HG02885 (cell line): ENCODE results near the gene VASH1.

ENCODE experiments used
- ATAC-seq: cut with Tn5 transposase; IDR thresholded peaks from one replicate; pipeline ENCODE4 v1.9.1; 2021; ENCODE audit warnings: mild to moderate bottlenecking; ENCODE audit not compliant: unreplicated experiment, poor library complexity

Gene VASH1

DNA sequence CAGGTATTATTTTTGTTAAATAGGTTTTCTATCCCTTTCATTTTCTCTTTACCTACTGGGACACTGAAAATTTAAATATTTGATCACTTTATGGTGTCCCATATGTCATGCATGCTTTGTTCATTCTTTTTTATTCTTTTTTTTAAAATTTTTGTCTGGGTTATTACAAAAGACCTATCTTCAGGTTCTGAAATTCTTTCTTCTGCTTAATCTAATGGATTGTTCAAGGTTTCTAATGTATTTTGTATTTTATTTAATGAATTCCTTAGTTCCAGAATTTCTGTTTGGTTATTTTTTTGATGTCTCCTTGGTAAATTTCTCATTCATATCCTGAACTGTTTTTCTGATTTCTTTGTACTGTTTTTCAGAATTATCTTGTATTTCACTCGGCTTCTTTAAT is 20.2 kb upstream of the VASH1 start:
- ATAC-seq = no peak

DNA sequence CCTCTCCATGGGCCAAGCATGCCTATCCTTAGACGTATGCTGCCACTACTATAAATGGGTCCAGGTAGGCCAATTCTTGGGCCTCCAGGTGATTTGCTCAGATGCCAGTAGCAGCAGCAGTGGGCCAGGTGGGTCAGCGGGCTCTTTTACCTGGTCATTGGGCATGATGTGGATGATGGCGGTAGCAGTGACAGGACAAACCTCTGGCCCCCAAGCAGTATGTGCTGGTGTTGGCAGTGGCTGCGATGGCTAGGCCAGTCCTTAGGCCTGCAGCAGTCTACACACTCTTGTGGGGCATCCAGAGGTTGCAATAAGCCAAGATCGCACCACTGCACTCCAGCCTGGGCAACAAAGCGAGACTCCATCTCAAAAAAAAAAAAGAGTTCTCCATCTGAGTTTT is 19.1 kb upstream of the VASH1 start:
- no peak for ATAC-seq

DNA sequence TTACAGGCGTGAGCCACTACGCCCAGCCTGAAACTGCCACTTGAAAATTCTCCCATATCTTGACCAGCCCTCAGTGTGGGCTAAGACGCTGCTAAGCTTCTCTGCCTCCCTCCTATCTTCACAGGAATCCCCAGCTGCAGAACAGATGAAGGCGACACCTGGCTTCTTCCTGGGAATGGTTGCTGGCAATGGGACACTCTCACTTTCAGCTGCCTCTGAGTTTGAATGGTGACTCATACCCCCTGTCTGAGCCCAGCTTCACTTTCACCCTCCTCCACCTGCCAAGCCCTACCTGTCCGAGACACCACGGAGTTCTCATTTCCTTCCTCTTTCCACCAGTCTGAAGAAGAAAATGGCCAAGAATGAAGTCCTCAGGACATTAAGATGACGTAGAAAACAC is 18.3 kb upstream of the VASH1 start:
- ATAC-seq = no peak

DNA sequence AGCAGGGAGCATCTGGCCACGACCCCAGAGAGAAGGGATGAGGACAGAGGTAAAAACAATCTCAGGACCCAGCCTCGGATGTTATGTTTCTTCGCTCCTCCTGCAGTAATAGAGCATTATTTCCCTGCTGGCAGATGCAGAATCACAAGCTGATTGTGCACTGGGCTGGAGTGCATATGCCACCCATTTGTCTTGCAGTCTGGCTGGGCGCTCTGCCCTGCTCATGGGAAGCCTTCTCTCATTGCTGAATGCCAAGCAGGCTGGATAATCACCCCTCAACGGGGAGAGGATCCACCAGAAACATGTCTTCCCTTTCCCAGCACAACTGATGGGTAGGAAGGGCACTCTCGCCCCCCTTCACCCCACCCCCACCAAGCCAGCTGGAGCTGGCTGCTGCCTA is 8.5 kb upstream of the VASH1 start:
- no peak for ATAC-seq

DNA sequence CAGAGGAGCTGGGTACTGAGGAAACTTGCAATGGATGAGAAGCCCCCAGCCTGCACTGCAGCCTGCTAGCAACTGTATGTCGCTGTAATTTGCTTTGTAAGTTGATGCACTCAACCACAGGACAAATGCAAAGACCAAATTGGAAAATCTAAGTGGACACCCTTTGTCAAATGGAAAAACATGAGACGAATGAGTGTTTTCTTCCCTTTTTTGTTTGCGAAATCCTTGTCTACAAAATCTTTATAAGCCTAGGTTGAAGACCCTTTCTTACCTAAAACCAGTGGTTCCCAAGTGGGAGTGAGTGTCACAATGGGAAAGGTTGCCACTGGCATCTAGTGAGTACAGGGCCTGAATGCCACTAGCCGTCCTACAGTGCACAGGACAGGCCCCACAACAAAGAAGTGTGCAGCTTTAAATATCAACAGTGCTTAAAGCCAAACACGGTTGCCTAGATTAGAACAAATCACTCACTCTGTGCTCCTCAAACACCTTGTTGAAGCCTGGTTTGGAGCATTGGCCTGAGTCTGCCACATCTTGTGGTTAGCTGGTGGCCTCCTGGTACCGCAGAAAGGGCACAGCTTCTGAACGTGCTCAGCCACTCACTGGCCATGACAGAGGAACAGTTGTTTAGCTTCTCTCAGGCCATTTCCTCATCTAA is 7.6 kb upstream of the VASH1 start:
- no peak for ATAC-seq

DNA sequence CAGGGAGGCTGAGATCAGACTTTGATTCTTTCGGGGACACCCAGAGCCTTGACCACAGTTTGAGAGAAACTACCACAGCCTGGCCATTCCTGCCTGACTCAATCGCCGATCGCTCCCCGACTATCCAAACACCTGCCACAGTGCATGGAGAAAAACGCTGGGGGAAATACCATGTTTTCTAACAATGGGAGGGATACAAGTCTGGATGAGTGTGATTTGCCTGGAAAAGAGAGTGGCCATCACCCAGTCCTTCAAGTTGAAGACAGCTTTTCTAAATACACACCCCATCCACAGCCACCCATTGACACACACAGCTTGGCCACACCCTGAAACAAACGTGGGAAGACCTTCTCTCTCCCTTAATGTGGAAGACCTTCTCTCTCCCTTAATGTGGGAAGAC is 6.7 kb upstream of the VASH1 start:
- no peak for ATAC-seq

DNA sequence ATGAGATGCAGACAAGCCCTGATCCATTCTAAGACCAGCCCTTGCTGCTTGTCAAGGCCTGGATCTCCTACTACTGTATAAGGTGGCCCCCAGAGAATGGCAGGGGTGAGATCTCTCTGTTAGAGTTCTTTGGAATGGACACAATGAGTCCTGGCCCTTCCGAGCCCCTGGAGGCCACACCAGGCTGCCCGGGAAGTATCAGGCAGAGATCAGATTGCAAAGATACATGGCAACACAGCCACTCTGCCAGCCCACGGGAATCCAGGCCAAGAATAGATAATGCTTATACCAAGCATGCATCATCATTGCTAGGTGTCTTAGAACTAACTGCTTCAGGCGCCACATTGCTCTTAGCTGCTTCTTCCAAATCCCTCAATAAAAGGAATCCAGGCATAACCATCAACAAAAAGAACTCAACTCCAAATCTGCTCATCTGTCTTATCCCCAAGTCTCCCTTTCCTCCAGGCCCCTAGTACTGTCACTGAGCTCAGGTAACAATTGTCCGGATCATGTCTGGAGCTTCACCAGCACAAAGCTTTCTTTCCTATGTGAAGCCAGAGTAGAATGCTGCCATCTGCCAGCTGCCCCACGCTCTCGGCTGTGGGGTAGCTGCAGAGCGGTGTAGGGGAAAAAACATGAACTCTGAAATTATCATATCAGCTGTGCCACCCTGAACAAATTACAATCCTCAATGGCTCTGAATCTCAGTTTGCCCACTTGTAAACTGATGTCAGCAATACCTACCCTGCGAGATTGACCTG is 5.5 kb upstream of the VASH1 start:
- no peak for ATAC-seq

DNA sequence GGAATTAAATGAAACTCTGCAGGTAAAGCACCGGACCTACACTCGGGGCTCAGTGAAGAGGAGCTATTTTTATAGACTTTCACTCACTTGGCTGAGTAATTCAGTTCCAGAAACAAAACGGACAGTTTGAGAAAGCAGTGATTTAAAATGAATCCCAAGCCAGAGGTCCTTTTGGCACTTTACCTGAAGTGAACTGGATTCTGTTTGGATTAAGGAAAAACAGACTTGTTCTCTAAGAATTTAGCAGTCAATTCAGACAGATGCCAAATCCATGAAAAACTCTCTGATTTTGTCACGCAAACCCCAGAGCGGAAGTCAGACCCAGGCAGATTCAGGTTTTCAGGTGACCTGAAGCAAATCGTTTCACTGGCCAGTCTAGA is 4.9 kb upstream of the VASH1 start:
- no peak for ATAC-seq

DNA sequence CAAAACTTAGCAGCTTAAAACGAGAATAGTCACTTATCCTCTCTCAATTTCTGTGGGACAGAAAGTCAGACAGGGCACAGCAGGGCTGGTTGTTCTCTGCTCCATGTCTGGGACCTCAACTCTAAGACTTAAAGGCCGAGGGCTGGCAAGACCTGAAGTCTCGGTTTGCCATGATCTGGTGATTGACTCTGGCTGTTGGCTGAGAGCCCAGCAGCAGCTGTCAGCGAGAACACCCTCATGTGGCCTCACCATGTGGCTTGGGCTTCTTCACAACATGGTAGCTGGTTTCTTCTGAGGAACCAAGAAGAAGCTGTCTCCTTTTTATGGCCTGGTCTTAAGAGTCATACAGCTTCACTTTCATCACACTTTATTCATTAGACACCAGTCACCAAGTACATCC is 1.7 kb upstream of the VASH1 start:
- ATAC-seq = no peak

DNA sequence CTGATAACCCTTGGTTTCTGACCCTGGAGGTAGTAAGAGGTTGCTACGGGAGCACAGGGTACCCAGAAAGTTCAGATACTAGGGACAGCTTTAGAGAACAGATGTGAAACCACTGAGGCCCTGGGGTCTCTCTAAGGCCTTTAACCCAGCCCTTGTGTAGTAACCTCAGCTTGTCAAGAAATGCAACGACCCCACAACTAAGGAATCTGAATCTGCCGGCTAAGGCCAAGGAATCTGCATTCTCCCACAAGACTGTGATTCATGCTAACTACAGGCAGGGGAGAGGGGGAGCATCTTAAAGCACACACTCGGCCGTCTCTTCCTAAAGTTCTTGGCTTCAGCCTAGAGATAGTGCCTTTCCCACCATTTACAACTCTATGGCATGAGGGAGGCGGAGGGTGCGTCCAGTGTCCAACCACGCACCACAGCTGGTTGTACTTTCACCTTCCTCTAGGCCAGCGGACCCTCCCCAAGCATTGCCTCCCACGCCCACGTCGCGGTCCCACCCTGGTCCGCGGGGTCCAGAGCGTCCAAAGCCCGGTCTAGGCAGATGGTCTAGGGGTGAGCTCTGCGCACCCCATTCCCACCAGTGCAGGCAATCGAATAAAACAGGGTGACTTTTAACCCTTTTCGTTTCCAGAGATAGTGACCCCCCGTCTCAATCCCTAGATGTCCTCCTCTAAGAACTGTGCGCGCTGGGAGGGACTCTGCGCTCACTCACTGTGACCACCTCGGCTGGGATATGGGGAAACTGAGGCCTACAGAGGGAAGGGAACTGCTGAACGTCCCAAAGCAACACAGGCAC is 735 bp upstream of the VASH1 start:
- no peak for ATAC-seq

DNA sequence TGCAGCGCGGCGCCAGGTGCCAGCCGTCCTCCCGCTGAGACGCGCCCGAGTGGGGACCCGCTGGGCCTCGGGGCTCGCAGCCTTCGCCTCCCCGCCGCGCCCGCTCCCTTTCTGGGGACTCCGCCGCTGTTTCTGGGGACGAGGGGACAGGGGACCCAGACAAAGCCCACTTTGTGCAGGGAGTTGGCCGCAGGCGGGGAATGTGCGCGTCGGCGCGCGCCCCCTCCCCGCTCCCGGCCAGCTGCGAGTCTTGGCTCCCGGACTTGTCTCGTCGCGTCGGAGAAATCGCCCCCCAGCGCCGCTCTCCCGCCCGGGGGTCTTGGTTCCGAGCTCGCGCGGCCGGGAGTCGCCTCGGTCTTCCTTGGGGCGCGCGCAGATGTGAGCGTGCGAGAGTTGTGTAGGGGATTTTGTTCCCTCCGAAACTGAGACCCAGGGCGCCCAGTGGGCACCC is 717 bp downstream of the VASH1 start:
- ATAC-seq = no peak

DNA sequence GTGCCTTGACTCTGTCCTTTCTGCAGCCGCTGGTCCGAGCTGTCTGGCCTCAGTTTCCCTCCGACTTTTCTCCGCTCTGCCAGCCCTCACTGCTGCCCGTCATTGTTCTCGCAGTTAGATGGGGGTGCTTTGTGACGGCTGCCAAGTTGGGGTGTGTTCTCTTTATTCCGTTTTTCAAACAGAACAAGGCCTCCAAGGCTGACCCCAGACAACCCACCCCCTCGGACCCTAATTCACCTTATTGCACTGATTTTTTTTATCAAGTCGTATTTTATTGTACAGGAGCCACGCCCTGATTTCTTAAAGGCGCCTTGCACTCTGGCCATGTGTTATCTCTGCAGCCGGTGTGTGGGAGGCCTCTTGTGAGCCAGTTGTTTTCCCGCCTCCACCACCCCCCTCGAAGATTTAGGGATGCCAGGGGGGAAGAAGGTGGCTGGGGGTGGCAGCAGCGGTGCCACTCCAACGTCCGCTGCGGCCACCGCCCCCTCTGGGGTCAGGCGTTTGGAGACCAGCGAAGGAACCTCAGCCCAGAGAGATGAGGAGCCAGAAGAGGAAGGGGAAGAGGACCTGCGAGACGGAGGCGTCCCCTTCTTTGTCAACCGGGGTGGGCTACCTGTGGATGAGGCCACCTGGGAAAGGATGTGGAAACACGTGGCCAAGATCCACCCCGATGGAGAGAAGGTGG is 1.3 kb downstream of the VASH1 start:
- no peak for ATAC-seq

DNA sequence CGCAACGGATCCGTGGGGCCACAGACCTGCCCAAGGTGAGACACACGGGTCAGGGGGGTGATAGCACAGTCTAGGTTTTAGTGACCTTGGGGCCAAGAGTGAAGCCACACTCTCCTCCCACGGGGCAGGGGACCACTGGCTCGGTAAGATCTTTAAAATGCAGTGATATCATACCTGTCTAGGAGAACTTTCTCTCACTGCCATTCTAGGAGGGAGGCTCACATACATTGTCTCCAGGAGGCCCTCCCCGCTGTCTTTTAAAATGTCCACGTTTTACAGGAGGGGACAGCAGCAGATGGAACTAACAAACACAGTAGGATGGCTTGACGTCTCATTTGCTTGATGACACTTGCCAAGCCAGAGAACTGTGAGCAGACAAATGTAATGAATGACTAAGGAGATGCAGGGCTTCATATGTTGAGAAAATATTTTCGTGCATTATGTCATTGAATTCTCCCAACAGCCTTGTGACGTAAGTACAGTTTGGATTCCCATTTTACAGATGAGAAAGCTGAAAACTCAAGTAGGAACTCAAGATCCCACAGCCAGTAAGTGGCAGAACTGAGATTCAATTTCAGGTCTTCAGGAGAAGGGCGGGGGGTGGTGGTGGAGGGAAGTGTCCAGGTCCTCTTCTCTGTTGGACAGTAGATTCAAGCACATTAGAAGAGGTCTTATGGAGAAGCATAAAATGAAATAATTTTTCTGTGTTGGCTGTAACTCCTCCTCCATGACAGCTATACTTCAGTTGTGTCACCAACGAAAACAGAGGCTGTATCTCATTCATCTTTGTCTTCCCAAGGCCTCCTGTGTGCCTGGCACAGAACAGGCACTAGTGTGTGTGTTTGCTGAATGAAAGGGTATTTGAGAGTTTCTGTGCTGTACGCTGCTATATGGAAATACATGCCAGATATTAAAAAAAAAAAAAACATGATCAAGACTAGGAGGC is 2.1 kb downstream of the VASH1 start:
- no peak for ATAC-seq

DNA sequence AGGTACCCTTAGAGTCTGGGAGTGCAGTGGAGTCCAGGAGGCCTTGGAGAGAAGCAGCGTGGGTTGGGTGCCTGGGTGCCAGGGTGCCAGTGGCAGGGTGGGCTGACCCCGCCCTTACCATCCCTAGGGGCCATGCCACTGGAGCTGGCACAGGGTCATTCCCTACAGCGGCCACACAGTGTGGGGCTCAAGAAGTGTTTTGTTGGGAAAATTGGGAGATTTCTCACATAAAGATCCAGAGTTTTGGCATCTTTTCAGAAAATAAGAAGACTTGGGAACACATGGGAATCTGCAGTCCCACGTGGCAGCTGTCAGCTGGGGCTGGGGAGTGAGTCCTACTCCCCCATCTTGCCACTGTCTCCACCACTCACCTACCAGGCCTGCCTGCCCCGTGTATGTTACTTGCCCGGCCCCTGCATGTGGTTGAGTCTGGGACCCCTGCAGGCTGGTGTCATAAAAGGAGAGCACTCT is 4.2 kb downstream of the VASH1 start:
- no peak for ATAC-seq

DNA sequence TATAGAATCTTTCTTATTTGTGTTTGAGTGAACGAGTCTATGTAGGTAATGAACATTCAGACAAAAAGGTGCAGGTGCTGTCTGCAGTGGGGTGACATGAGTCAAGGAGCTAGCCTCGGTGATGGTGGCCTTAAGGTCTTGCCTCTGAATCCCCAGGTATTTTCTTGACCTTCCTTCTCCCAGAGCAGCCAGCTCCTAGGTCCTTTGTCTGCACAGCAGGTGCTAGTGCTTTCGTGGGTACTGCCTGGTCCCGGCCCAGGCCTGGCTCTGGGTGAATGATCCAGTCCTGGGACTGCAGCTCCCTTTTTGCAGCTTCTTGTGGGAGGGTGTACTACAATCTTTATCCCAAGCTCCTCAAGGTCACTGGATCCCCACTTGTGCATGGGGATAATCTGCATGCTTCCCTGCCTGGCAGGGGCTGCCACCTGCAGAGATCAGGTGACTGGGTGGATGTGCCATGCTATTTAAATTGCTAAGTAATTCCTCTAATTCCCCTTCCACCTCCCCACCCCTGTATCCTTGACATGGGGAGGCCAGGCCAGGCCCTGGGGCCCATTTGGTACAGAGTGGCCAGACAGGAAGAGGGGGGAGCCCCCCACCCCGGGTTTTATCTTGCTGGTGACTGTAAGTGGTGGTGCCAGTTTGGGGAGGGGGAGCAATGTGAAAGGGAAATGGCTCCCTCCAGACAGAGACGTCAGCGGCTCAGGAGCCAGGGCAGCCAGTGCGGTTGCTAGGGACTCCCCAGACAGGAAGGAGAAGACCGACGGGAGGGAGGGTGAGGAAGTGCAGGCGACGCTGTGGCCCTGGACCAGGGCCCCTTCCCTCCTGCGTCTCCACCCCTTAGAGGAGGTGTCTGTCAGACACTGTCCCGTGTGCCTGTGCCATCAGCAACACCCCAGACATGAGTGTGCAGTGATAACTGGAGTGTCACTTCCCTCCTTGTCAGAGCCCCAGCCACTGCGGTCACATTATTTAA is 6.7 kb downstream of the VASH1 start:
- ATAC-seq = peak; percentile 95

DNA sequence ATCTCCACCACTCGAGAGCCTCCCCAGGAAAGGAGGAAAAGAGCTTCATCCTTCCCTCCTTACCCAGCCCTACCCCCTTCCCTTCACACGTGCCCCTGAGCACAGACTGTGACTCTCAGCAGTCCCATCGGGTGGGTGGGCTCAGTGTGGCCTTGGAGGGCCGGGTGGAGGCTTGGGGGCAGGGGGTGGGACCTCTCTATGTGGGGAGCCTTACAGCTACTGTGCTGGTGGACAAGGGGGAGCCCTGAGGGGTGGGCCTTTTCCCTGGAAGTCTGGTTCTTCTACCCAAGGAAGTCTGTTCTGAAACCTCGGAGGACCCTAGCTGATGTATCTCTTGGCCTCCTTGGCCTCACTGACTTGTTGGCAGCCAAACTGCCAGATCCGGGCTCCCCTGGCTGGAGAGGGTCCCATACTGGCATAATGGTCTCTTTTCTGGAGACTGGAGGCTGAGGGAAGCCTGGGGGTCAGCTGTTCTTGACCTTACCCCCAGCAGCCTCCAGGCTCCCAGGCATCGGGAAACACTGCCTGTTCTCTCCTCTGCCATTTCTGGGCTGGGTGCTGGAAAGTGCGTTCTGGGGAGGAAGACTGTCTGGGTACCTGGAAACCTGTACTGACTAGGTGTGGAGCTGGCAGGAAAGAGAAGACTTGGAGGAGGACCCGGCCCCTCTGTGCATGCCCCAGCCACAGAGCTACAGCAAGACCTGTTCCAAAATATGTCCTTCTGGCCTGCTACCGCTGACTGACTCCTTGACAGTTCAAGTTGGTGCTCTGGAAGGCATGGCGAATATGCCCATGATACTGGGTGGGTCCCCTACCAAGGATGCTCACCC is 7.6 kb downstream of the VASH1 start:
- ATAC-seq = no peak

DNA sequence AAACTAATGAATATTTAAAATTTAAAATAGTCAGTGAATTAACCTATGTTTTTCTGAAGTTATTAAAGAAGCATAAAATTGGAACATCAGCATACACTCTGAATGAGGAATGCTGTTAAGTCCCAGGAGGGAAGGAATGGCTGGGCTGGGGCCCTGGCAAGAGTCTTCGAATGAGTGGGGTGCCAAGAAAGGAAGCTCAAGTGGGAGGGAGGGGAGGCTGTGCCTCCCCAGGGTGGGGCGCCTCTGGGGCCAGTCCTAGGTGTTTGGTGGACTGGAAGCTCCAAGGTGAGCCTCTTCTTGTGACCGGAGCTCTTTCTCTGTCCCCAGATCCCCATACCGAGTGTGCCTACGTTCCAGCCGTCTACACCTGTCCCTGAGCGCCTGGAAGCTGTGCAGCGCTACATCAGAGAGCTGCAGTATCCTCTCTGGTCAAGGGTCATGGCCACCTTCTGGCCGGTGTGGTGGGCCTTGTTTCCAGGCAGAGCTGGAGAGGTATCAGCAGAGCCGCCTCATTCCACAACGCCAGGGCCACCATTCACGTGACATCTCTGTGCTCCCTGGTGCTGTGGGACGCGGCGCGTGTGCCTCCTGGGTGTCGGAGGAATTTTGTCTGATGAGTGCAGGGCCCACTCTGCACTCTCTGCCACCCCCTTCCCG is 8.5 kb downstream of the VASH1 start:
- ATAC-seq = no peak
